Activated T-cell treated with anti-CD3 and anti-CD28 coated beads, Interleukin-2, amount 50 U/mL, for 4 hours (primary cell): ENCODE data around the gene FAM187B. TPM values are rescaled to one million over a fixed set of nuclear protein-coding genes. Genes with fewer than 3 reads are reported as not detected.

Experiments
- ATAC-seq, 2 donors: fragments of 200-7000 bp; cut with Tn5 transposase; one replicate each; pipeline ENCODE4 v1.10.0; 2021
- DNase-seq: peaks from one replicate; pipeline ENCODE4 v3.0.0-alpha.2; 2020
- H3K27me3 Mint-ChIP-seq: one replicate; pipeline ENCODE4 v1.8.0; 2021; ENCODE audit warnings: low read depth, mixed read lengths
- H3K36me3 Mint-ChIP-seq: one replicate; pipeline ENCODE4 v1.8.0; 2022; ENCODE audit warnings: mixed read lengths; ENCODE audit not compliant: insufficient read depth
- H3K4me1 Mint-ChIP-seq: one replicate; pipeline ENCODE4 v1.8.0; 2021; ENCODE audit warnings: low read depth, mixed read lengths
- H3K4me3 Mint-ChIP-seq: one replicate; pipeline ENCODE4 v1.8.0; 2021; ENCODE audit warnings: mild to moderate bottlenecking, moderate library complexity, mixed read lengths
- H3K9me3 Mint-ChIP-seq: one replicate; pipeline ENCODE4 v1.8.0; 2021; ENCODE audit warnings: mixed read lengths
- total RNA-seq, 3 donors: library from RNA; stranded (reverse); gene quantifications; one replicate each; pipeline ENCODE4 v1.2.1, GENCODE V29; 2021

FAM187B gene
- total RNA-seq, 3 donors from 2014 or later = not detected

GRCh38 chr19:35216016-35216832 is 12.3 kb downstream of the FAM187B start:
- ATAC-seq = no peak
- H3K9me3 Mint-ChIP-seq = peaks cover 7% of the 10 kb centered on the region
- DNase-seq = no peak
- no peak overlapping the region for H3K4me3 Mint-ChIP-seq
- H3K36me3 Mint-ChIP-seq = peaks cover 2% of the 10 kb centered on the region
- no peaks in the 10 kb centered on the region for H3K27me3 Mint-ChIP-seq
- H3K4me1 Mint-ChIP-seq = peaks cover 71% of the 10 kb centered on the region

GRCh38 chr19:35214766-35215422 is 13.6 kb downstream of the FAM187B start:
- Mint-ChIP-seq H3K36me3 (peaks cover 2% of the 10 kb centered on the region), H3K4me1 (peaks cover 72% of the 10 kb centered on the region), H3K4me3 (no peak overlapping the region), H3K27me3 (no peaks in the 10 kb centered on the region), H3K9me3 (peaks cover 7% of the 10 kb centered on the region)
- no peak for ATAC-seq
- no peak for DNase-seq

- ATAC-seq (peak; percentile 80 to 81), DNase-seq (peak; percentile 62)
- Mint-ChIP-seq H3K27me3 (no peaks in the 10 kb centered on the region), H3K4me3 (peak overlapping the region; percentile 54), H3K36me3 (peaks cover 2% of the 10 kb centered on the region), H3K9me3 (peaks cover 1% of the 10 kb centered on the region), H3K4me1 (peaks cover 70% of the 10 kb centered on the region)
Measured at GRCh38 chr19:35213663-35214632, 14.6 kb downstream of the FAM187B start.

GRCh38 chr19:35212241-35212640 is 16.3 kb downstream of the FAM187B start:
- no peak for DNase-seq

GRCh38 chr19:35211545-35212230 is 16.9 kb downstream of the FAM187B start:
- Mint-ChIP-seq H3K4me3 (peak overlapping the region; percentile 68), H3K36me3 (peaks cover 2% of the 10 kb centered on the region), H3K27me3 (no peaks in the 10 kb centered on the region), H3K9me3 (no peaks in the 10 kb centered on the region), H3K4me1 (peaks cover 85% of the 10 kb centered on the region)
- peak; percentile 49 for DNase-seq
- ATAC-seq = peak; percentile 13 to 19

More at GRCh38 chr19:35212241-35212640, 16.3 kb downstream of the FAM187B start:
- Mint-ChIP-seq H3K9me3 (no peaks in the 10 kb centered on the region), H3K4me3 (peak overlapping the region; percentile 68), H3K27me3 (no peaks in the 10 kb centered on the region), H3K4me1 (peaks cover 83% of the 10 kb centered on the region), H3K36me3 (peaks cover 2% of the 10 kb centered on the region)
- ATAC-seq = no peak

GRCh38 chr19:35209646-35210045 is 18.9 kb downstream of the FAM187B start:
- DNase-seq = no peak
- ATAC-seq = no peak
- Mint-ChIP-seq H3K4me3 (no peak overlapping the region), H3K4me1 (peaks cover 84% of the 10 kb centered on the region), H3K27me3 (no peaks in the 10 kb centered on the region), H3K36me3 (peaks cover 2% of the 10 kb centered on the region), H3K9me3 (no peaks in the 10 kb centered on the region)

- ATAC-seq (no peak), DNase-seq (no peak)
- Mint-ChIP-seq H3K4me1 (peaks cover 84% of the 10 kb centered on the region), H3K27me3 (no peaks in the 10 kb centered on the region), H3K4me3 (no peak overlapping the region), H3K36me3 (peaks cover 2% of the 10 kb centered on the region), H3K9me3 (no peaks in the 10 kb centered on the region)
Measured at GRCh38 chr19:35208121-35208520, 20.4 kb downstream of the FAM187B start.

- Mint-ChIP-seq H3K36me3 (peaks cover 2% of the 10 kb centered on the region), H3K4me3 (no peak overlapping the region), H3K9me3 (no peaks in the 10 kb centered on the region), H3K4me1 (peaks cover 84% of the 10 kb centered on the region), H3K27me3 (no peaks in the 10 kb centered on the region)
- DNase-seq = peak; percentile 25
- ATAC-seq = peak in 1 of 2 donors; percentile 4
Measured at GRCh38 chr19:35207391-35207871, 21.1 kb downstream of the FAM187B start.

GRCh38 chr19:35206855-35207254 is 21.7 kb downstream of the FAM187B start:
- no peaks in the 10 kb centered on the region for H3K36me3 Mint-ChIP-seq
- H3K4me1 Mint-ChIP-seq = peaks cover 84% of the 10 kb centered on the region
- no peak overlapping the region for H3K4me3 Mint-ChIP-seq
- ATAC-seq (no peak), DNase-seq (no peak)
- H3K27me3 Mint-ChIP-seq = no peaks in the 10 kb centered on the region
- H3K9me3 Mint-ChIP-seq = no peaks in the 10 kb centered on the region

GRCh38 chr19:35206379-35206778 is 22.2 kb downstream of the FAM187B start:
- H3K4me3 Mint-ChIP-seq = peak overlapping the region; percentile 26
- H3K27me3 Mint-ChIP-seq = no peaks in the 10 kb centered on the region
- H3K36me3 Mint-ChIP-seq = no peaks in the 10 kb centered on the region
- H3K4me1 Mint-ChIP-seq = peaks cover 84% of the 10 kb centered on the region
- H3K9me3 Mint-ChIP-seq = no peaks in the 10 kb centered on the region
- DNase-seq = peak; percentile 39
- ATAC-seq = peak; percentile 42 to 68

- Mint-ChIP-seq H3K36me3 (no peaks in the 10 kb centered on the region), H3K9me3 (no peaks in the 10 kb centered on the region), H3K27me3 (no peaks in the 10 kb centered on the region), H3K4me1 (peaks cover 88% of the 10 kb centered on the region), H3K4me3 (peak overlapping the region; percentile 26)
- ATAC-seq = no peak
- no peak for DNase-seq
Measured at GRCh38 chr19:35205733-35206323, 22.7 kb downstream of the FAM187B start.

- no peaks in the 10 kb centered on the region for H3K9me3 Mint-ChIP-seq
- DNase-seq (no peak), ATAC-seq (no peak)
- H3K36me3 Mint-ChIP-seq = no peaks in the 10 kb centered on the region
- no peaks in the 10 kb centered on the region for H3K27me3 Mint-ChIP-seq
- peaks cover 83% of the 10 kb centered on the region for H3K4me1 Mint-ChIP-seq
- no peak overlapping the region for H3K4me3 Mint-ChIP-seq
Measured at GRCh38 chr19:35204799-35205732, 23.5 kb downstream of the FAM187B start.
